Activated CD4-positive, alpha-beta T cell treated with anti-CD3 and anti-CD28 coated beads, Interleukin-2, amount 50 U/mL, for 4 hours (primary cell): ENCODE results near the gene BSN.

Experiments used
- DNase-seq, 2 experiments: peaks; one replicate each; pipeline ENCODE4 v3.0.0-alpha.2; 2020

Gene BSN, protein sequence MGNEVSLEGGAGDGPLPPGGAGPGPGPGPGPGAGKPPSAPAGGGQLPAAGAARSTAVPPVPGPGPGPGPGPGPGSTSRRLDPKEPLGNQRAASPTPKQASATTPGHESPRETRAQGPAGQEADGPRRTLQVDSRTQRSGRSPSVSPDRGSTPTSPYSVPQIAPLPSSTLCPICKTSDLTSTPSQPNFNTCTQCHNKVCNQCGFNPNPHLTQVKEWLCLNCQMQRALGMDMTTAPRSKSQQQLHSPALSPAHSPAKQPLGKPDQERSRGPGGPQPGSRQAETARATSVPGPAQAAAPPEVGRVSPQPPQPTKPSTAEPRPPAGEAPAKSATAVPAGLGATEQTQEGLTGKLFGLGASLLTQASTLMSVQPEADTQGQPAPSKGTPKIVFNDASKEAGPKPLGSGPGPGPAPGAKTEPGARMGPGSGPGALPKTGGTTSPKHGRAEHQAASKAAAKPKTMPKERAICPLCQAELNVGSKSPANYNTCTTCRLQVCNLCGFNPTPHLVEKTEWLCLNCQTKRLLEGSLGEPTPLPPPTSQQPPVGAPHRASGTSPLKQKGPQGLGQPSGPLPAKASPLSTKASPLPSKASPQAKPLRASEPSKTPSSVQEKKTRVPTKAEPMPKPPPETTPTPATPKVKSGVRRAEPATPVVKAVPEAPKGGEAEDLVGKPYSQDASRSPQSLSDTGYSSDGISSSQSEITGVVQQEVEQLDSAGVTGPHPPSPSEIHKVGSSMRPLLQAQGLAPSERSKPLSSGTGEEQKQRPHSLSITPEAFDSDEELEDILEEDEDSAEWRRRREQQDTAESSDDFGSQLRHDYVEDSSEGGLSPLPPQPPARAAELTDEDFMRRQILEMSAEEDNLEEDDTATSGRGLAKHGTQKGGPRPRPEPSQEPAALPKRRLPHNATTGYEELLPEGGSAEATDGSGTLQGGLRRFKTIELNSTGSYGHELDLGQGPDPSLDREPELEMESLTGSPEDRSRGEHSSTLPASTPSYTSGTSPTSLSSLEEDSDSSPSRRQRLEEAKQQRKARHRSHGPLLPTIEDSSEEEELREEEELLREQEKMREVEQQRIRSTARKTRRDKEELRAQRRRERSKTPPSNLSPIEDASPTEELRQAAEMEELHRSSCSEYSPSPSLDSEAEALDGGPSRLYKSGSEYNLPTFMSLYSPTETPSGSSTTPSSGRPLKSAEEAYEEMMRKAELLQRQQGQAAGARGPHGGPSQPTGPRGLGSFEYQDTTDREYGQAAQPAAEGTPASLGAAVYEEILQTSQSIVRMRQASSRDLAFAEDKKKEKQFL (N-terminal part only)

DNA sequence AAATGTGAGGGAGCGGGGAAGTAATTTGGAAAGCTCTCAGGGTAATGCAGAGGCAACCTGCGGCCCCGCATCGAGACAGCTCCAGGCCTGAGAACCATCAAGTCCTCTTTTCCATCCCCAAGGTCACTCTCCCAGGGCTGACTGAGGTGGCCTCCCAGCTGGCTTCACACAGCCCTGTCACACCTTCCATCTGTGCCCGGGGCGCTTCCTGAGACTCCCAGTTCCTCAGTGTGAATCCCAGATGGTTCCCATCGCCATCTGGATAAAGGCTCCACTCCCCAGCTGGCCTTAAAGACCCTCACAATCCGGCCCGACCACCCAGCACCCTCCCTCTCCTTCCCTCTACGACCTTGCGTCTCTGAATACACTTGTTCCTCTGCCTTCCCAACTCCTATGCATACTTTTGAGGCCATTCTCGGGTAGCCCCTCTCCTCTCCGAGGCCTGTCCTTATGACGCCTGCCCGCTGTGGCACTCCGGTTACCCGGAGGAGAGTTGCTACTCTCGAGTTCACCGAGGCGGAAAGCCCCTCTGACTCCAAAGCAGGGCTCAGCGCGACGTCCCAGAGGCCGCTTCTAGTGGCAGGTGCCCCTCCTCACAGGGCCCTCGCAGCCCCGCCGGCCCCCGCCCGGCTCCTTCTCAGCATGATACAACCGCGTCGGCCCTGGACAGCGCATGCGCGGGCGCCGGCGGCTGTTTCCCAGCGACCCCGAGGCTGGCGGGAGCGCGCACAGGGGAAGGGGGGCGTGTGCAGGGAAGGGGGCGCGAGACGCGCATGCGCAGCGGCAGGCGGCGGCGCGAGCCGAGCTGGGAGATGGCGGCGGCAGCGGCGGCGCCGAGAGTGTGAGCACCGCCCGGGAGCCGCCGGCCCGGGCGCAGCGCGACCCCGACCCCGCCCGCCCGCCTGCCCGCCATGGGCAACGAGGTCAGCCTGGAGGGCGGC is at the start of gene BSN:
BSN (plus strand) TSS at position 786 of the 941 bp plus-strand sequence; CDS start at position 912, 126 bp downstream.
- peak; percentile 77 to 83 for DNase-seq

DNA sequence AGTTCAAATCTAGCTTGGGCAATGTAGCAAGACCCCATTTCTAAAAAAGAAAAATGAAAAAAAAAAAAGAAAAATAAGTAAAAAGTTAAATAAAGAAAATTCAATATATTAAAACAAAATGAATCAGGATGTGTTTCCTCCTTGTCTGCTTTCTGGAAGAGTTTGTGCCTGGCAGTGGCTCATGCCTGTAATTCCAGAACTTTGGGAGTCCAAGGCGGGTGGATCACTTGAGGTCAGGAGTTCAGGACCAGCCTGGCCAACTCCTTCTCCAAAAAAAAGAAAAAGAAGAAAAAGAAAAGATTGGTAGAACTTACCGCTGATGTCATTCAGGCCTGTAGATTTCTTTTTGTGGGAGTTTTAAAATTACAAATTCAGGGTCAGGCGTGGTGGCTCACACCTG is 47.4 kb upstream of the BSN start:
- DNase-seq = no peak

DNA sequence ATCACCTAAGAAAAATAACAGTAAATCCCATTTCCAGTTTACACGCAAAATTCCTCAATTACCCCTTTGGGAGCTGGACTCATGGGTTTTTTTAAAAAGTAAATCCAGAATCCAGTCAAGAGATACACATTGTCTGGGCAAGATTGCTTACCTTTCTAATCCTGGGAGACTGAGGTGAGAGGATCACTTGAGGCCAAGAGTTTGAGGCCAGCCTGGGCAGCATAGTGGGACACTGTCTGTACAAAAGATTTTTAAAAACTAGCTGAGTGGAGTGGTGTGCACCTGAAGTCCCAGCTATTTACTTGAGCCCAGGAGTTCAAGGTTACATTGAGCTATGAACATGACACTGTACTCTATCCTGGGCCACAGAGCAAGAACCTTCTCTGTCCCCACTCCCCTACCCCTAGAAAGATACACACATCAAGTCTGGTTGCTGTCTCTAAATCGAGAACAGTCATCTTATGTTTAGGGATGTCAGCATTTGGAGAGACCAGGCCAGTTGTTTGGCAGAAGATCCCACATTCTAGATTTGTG is 45.2 kb upstream of the BSN start:
- no peak for DNase-seq

DNA sequence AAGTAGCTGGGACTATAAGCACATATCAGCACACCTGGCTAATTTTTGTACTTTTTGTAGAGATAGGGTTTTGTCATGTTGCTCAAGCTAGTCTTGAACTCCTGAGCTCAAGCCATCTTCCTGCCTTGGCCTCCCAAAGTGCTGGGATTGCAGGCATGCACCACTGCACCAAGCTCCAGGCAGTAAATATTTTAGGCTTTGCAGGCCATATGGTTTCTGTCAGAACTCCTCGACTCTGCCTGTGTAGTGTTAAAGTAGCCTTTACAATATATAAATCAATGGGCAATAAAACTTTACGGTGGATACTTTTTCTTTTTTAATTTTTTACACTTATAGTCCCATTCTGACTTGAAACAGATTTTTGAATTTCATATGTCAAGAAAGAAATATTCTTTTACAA is 42.6 kb upstream of the BSN start:
- no peak for DNase-seq

DNA sequence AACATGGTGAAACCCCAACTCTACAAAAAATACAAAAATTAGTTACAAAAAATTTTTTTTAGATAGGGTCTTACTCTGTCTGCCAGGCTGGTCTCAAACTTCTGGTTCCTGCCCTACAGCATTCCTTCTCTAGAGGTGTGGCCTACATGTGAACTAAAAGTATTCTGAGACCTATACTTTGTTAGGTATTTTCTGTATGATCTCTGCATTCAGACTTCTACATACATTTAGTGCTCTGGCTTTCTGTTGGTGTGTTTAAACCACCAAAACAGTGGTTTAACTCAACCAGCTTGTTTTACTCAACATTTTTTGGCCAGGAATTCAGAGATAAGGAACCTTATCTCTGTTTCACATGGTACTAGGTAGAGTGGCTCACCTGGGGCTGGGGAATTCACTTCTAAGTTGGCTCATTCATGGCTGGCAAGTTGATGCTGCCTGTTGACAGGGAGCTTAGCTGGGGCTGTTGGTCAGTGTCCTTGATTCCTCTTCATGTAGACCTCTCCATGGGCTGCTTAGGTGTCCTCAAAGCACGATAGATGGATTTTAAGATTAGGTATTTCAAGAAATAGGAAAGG is 41.4 kb upstream of the BSN start:
- no peak for DNase-seq

DNA sequence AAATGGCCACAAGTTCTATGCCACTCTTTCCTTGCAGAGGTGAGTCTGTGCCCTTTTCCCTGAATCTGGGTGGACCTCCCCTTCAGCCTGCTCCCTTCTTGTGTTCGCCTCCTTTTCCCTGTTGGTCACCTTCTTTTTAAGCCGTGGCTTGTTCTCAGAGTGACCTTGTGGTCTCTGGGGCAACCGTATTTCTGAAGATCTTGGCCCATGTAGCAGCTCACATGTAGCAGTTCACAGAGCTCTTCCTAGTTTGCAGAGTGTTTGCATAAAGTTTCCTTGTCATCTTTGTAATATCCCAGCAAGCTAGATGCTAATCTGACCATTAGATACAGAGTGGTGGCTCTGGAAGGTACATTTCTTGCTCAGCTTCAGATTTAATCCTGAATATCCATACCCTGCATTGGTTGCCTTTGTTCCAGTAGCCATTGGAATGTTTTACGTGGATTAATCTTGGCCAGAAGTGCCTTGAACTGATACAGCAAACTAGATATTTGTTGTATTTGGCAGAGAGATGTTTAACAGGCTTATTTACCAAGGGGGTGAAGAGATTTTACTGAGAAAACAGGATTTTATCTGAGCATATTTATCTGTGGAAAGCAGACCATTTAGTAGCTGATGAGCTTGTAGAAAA is 40.7 kb upstream of the BSN start:
- DNase-seq = no peak

DNA sequence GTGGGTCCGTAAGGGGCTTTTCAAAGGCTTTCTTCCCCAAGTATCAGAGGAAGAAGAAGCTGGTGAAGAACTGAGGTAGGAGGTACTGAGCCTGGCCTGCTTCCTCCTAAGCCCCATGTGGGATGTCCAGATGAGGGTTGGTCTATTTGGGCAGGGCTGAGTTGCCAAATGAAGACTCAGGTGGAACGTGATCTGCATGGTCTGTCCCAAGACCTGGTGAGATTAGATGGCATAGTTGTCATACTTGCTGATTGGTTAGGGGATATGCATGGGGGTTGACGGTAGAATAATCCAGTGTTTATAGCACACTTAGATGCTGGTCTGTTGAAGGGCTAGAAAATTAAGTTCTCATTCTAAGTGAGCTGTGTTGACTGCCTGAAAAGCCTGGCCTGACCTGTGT is 36.3 kb upstream of the BSN start:
- DNase-seq = no peak

DNA sequence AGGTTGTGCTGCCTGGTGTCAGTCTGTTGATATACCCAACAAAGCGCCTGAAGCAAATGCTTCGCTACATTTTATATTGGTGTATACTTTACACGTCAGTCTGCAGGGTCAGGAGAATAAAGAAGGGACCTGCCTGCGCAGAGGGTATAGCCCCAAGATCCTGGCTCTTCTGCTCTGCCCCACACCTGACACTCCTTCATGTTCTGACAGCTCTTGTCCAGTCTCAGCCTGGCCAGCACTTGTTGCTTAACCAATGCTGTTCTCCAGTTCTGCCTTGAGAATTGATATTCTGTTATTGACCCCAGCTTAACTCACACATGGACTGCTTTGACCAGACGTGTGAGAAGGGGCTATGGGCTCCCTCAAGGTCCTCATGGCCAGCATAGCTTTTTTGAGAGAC is 35.8 kb upstream of the BSN start:
- no peak for DNase-seq

DNA sequence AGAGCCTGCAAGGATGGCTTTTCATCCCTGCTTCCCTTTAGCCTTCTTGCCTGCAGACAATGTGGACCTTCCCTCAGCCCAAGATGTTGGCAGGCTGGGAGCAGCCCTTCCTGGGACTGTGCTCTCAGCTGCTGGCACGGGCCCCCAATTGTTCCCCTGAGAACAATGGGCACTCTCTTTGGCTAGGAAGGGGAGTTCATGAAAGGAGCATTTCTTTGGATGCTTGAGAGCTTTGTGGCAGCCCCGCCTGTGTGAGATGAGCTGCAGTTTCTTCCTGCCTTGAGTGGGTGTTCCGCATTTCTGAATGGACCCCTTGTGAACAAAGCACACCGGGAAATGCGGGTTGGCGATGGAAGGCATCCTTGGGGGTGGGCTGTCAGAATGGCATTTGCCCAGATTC is 35.0 kb upstream of the BSN start:
- DNase-seq = no peak

DNA sequence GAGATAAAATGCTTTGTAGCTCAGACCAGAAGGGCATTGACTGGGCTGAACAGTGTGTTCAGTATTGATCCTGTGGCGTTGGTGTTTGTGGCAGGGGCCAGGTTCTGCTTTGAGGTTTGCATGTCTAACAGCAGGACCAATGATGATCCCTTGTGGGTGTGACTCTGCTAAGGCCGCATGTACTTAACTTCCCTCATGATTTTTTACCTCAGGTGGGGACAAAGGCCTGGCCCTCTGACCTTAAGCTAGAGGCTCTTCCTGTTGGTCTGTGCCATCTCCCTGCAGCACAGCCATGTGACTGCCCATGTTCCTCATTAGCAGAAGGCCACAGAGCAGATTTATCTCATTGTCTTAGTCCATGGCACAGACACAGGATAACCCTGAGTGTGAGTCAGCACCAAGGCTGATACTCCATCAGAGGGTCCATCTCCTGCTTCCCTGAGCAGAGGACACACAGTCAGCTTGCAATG is 34.3 kb upstream of the BSN start:
- no peak for DNase-seq

DNA sequence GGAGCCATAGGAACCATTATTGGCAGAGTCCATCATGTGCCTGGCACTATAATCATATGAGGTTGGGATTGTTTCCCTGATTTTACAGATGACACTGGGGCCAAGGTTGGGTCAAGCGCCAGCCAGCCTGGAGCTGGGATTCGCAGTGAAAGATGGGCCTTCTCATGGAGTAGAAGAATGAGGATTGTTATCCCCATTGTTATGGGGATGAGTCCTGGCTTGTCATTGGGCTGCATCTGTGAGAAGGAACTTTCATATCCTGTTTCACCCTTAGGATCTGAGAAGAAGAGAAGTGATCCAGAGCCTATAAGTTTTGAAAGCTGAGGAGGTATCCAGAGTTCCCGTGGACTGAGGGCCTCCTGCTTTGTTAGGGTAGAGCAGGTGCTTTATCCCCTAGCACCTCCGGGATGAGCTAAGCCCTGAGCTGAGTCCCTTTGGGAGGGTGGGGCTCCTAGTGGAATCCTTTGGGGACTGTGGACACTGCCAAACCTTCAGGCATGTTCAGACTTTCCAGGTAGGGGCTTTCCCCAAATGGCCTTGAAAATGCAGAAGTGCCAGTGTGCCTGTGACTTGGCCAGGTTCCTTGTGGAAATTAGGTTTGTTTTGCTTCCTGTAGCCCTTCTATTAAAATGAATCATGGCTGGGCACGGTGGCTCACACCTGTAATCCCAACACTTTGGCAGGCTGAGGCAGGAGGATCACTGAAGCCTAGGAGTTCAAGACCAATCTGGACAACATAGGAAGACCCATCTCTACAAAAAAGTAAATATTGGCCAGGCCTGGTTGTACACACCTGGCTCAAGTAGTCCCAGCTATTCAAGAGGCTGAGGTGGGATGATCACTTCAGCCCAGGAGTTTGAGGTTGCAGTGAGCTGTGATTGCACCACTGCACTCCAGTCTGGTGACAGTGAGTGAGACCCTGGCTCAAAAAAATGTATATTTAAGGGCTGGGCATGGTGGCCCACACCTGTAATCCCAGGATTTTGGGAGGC is 30.2 kb upstream of the BSN start:
- DNase-seq = no peak

DNA sequence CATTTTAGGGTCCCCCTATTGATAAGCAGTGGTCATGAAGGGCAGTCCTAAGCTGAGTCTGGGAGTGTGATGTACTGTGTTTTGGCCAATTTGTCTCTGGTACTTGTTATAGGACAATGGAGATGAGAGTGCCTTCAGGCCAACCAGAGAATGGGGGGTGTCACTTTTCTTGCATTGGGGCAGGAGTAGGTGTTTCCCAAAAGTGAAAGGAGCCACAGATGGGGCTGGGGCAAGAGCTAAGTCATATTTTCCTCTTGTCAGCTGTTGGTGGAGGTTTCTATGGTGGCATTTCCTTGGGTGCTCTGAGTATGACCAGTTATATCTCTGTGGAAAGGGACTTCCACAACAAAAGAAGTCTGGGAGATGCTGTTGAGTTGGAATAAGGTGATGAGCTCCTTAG is 24.7 kb upstream of the BSN start:
- no peak for DNase-seq

DNA sequence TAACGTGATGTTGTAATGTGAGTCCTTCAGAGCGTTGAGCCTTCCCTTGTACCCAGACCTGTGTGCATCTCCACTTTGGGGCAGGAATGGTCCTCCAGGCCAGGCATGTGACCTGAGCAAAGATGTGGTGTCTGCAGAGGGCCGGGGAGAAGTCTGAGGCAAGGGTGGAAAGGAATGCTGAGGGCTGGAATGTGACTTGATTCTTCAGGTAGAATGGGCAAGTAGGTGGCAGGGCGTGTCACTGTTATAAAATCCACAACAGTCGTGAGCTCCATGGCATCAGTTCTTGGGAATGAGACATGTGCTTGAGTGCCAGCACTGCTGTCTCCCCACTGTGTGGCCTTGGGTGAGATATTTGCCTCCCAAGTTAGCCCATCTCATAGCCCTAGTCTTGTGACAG is 24.0 kb upstream of the BSN start:
- no peak for DNase-seq

DNA sequence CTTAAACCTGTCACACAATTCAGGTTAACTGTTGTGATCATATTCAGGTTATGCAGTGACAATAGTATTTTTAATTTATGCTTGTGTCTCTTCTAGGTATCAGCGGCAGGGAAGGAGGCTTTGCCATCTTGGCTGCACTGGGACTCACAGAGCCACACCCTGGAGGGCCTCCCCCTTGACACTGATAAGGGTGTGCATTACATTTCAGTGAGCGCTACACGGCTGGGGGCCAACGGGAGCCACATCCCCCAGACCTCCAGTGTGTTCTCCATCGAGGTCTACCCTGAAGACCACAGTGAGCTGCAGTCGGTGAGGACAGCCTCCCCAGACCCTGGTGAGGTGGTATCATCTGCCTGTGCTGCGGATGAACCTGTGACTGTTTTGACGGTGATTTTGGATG is 23.6 kb upstream of the BSN start:
- no peak for DNase-seq

DNA sequence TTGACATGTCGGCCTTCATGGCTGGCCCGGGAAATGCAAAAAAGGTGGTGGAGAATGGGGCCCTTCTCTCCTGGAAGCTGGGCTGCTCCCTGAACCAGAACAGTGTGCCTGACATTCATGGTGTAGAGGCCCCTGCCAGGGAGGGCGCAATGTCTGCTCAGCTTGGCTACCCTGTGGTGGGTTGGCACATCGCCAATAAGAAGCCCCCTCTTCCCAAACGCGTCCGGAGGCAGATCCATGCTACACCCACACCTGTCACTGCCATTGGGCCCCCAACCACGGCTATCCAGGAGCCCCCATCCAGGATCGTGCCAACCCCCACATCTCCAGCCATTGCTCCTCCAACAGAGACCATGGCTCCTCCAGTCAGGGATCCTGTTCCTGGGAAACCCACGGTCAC is 23.1 kb upstream of the BSN start:
- DNase-seq = no peak

DNA sequence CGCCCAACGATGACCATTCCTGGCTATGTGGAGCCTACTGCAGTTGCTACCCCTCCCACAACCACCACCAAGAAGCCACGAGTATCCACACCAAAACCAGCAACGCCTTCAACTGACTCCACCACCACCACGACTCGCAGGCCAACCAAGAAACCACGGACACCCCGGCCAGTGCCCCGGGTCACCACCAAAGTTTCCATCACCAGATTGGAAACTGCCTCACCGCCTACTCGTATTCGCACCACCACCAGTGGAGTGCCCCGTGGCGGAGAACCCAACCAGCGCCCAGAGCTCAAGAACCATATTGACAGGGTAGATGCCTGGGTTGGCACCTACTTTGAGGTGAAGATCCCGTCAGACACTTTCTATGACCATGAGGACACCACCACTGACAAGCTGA is 22.6 kb upstream of the BSN start:
- DNase-seq = no peak

DNA sequence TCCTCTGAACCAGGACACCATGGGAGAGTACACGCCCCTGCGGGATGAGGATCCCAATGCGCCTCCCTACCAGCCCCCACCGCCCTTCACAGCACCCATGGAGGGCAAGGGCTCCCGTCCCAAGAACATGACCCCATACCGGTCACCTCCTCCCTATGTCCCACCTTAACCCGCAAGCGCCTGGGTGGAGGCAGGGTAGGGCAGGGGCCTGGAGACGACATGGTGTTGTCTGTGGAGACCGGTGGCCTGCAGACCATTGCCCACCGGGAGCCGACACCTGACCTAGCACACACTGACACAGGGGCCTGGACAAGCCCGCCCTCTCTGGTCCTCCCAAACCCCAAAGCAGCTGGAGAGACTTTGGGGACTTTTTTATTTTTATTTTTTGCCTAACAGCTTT is 21.2 kb upstream of the BSN start:
- no peak for DNase-seq

DNA sequence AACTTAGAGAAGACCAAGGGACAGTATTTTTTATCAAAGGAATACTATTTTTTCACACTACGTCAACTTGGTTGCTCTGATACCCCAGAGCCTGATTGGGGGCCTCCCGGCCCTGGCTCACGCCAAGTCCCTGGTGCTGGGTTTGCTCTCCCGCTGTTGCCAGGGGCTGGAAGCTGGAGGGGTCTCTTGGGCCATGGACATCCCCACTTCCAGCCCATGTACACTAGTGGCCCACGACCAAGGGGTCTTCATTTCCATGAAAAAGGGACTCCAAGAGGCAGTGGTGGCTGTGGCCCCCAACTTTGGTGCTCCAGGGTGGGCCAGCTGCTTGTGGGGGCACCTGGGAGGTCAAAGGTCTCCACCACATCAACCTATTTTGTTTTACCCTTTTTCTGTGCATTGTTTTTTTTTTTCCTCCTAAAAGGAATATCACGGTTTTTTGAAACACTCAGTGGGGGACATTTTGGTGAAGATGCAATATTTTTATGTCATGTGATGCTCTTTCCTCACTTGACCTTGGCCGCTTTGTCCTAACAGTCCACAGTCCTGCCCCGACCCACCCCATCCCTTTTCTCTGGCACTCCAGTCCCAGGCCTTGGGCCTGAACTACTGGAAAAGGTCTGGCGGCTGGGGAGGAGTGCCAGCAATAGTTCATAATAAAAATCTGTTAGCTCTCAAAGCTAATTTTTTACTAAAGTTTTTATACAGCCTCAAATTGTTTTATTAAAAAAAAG is 20.3 kb upstream of the BSN start:
- DNase-seq = no peak
